Posterior vena cava (tissue), 2 donors: Measurements from ENCODE around the gene TPGS2. TPM values are rescaled to one million over a fixed set of nuclear protein-coding genes. Genes with fewer than 3 reads are reported as not detected.
"Not testable (repeated sequence)": the region's sequence is repeated elsewhere in the genome, so short reads cannot be mapped to it uniquely, and the experiment has no call there.

Source experiments
- DNase-seq: peaks from one replicate; pipeline ENCODE4 v3.0.0-alpha.2; 2020; ENCODE audit warnings: low spot score
- intact Hi-C, 2 donors: fragments of 100-400 bp; cut with DNase I; formaldehyde crosslinking; loops; one replicate each; pipeline versions ENCODE4 v1.14.1 to v1.14.2; 2022 to 2023
- total RNA-seq, 2 donors: library from RNA; stranded (reverse); fragmentation: NEBNext Ultra II Directional; extraction: Animal tissue kit (Norgen Biotek cat#: 25700); gene quantifications; one replicate each; pipeline ENCODE4 v1.2.1, GENCODE V29; 2021
- donor health status: DM: yes; HTN: yes; CAD: no.
- donor health status: DM: yes; HTN: yes; CAD: no.

The TPGS2 gene
- total RNA-seq, 2 donors from 2014 or later = 57.7 to 67.8 TPM

GRCh38 chr18:36783792-36784191 lies 45.0 kb downstream of the TPGS2 start:
- DNase-seq = no peak
- intact Hi-C loops = no loop called here

DNA sequence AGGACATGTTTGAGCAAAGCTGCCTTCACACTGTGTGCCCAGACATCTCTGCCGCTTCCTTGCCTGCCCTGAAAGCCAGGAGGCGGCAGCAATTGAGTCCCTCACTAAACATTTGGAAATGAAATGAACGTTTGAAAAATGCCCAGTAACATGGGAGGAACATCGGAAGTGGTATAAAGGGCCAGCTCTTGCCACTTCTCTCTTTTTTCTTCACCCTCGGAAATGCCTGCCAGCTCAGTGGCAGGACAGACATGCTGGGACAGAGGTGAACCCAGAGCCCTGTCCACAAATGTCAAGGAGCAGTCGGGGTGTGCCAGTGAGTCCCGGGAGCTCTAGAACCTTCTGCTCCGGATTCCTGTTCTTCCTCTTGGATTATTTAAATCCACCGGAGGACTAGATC lies 46.1 kb downstream of the TPGS2 start:
- intact Hi-C loops = no loop called here
- DNase-seq = no peak

DNA sequence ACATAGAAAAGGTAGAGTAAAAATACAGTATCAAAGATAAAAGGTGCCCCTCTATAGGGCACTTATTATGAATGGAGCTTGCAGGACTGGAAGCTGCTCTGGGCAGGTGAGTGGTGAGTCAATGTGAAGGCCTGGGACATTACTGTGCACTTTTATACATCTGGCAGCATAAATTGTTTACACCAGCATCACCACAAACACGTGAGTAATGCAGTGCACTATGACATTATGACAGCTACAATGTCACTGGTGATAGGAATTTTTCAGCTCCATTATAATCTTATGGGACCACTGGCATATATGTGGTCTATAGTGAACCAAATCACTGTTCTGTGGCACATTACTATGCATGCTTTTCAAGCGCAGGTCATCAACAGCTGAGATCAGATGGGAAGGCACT lies 48.1 kb downstream of the TPGS2 start:
- no peak for DNase-seq
- intact Hi-C loops = no loop called here

DNA sequence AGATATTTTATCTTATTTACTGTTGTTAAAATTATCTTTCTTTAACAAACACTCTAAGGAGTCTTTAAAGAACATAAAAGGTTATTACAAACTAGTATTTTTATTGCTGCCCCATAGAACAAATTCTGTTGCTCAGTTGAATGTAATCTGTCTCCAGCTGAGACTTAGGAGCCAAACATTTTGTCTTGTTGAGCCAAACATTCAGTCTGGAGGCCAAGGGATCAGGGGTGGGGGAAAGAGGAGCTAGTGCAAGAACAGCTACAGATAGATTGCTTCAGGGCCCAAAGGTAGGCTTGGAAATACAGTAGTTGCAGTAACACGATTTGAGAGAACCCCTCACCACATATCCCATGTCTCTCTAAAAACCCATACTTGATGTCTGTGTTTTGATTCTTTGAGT lies 51.2 kb downstream of the TPGS2 start:
- intact Hi-C loops = no loop called here
- no peak for DNase-seq

DNA sequence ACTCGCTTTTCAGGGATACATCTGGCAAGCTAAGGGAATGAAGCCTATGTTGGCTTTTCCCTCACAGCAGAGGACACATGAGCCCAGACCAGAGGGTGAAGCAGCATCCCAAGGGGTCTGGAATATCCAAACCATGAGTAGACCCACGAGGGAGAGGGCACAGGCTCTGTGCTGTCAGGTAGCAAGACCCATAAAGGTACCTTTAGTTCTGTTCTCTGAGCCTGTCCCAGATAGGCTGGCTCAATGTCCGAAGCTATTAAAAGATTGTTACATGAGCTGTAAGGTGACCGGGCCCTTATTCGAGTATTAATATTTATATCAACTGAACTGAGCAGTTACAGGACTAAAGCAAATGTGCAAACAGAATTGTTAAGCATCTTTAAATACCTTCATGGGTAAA lies 52.2 kb downstream of the TPGS2 start:
- intact Hi-C loops = no loop called here
- no peak for DNase-seq

DNA sequence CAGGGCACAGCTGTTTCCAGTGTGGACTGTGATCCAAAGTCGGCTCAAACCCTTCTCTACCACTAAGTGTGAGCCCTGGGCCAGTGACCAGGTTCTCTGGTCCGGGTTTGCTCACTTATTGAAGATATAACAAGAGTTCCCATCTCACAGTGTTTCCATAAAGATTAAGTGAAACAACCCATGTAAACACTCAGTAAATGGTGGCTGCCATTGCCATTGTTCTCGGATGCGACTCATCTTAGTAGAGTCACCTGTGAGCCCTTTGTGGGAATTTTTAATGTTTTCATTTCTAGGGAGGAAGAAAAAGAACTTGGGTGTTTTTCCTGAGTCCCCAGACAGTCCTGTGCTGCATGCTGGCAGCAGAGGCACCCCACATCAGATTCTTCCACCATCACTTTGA lies 53.4 kb downstream of the TPGS2 start:
- no peak for DNase-seq
- intact Hi-C loops = no loop called here

DNA sequence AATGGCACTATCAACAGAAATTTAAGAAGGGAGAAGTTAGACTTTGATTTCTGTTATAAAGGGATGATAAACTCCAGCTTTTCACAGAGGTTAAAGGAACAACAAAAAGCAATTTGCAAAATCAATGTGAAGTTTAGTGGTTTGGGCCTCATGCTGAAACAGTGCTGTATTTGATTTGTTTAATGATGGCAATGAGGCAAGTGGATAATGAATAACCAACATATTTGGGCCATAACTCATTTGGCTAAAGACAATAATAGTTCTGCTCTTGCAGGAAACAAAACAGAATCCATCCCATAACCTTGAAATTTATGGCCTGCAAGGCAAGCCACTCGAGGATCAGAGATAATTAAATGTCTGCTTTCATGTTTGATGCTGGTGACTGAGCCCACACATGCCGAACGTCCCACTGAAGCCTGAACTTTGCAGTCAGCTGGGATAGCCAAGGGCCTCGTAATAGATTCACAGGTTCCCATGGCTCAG lies 56.5 kb downstream of the TPGS2 start:
- no peak for DNase-seq
- intact Hi-C loops = no loop called here

DNA sequence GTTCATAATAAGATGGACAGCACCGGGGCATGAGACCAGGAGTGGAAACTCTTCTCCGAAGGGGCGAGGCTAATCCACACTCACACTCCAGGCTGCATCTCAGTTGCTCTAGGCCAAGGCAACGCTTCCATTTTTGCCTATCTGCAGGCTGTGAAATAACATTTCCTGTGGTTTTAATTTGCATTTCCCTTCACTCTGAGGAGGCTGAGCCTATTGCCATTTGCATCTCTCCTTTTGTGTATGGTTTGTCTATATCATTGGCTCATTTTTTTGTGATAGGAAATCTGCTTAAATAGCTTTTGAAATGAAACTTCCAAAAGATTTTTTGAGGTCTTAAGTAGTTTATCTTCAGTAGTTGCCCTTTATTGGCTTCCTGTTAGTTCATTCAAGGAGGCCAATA lies 57.6 kb downstream of the TPGS2 start:
- no peak for DNase-seq
- intact Hi-C loops = no loop called here

DNA sequence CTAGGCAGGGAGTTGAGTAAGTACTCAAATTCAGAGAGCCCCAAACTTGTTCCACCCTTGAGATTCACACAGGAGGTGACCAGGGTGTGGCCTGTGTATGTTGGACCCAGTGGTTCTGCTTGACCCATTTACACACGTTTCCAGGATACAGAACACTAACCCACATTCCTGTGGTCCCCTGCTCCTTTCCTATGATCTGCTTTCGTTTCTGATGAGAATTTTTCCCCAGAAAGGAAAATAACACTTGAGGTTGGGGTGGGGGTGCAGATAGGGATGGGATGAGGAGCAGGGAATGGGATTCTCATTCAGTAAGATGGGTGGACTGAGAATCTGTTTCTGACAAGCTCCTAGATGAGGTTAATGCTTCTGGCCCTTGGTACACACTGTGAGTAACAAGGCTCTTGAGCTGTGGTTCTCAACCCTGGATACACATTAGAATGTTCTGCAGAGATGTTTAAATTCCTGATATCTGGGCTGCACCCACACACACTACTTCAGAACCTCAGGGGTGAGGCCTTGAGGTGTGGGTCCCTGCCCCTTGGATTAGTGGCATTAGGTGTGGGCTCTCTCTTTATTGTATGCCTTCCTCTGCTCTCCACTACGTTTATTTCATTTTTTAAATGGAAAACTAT lies 58.4 kb downstream of the TPGS2 start:
- DNase-seq = no peak
- intact Hi-C loops = no loop called here

GRCh38 chr18:36769611-36770314 lies 59.0 kb downstream of the TPGS2 start:
- no peak for DNase-seq
- intact Hi-C loops = loop anchor here in 1 of 2 donors (10.0 kb wide), 1 partner anchor 985 kb away; no protein-coding TSS in a partner anchor

GRCh38 chr18:36769172-36769571 lies 59.6 kb downstream of the TPGS2 start:
- intact Hi-C loops = loop anchor here in 1 of 2 donors (10.0 kb wide), 1 partner anchor 986 kb away; no protein-coding TSS in a partner anchor
- no peak for DNase-seq

- DNase-seq = no peak
- intact Hi-C loops = loop anchor here in 1 of 2 donors (10.0 kb wide), 1 partner anchor 988 kb away; no protein-coding TSS in a partner anchor
Measured at GRCh38 chr18:36766836-36767235, 62.0 kb downstream of the TPGS2 start.

- intact Hi-C loops = loop anchor here in 1 of 2 donors (10.0 kb wide), 1 partner anchor 992 kb away; no protein-coding TSS in a partner anchor
- DNase-seq = not testable (repeated sequence)
Measured at GRCh38 chr18:36762965-36763364, 65.8 kb downstream of the TPGS2 start.

GRCh38 chr18:36762074-36762473 lies 66.7 kb downstream of the TPGS2 start:
- intact Hi-C loops = loop anchor here in 1 of 2 donors (10.0 kb wide), 1 partner anchor 993 kb away; no protein-coding TSS in a partner anchor
- DNase-seq = no peak

- intact Hi-C loops = loop anchor here in 1 of 2 donors (2.0 to 10.0 kb wide), 2 partner anchors 240 to 994 kb away; no protein-coding TSS in a partner anchor
- no peak for DNase-seq
Measured at GRCh38 chr18:36761186-36761698, 67.6 kb downstream of the TPGS2 start.

GRCh38 chr18:36760598-36760997 lies 68.2 kb downstream of the TPGS2 start:
- intact Hi-C loops = loop anchor here in 1 of 2 donors (2.0 to 10.0 kb wide), 2 partner anchors 240 to 994 kb away; no protein-coding TSS in a partner anchor
- DNase-seq = no peak

- intact Hi-C loops = loop anchor here (5.0 to 10.0 kb wide), 2 partner anchors 67 to 464 kb away; partner anchors contain the start of gene FHOD3 (in 1 of the 2)
- DNase-seq = no peak
Measured at GRCh38 chr18:36759167-36759776, 69.5 kb downstream of the TPGS2 start.

GRCh38 chr18:36758623-36759022 lies 70.2 kb downstream of the TPGS2 start:
- DNase-seq = no peak
- intact Hi-C loops = loop anchor here (5.0 to 10.0 kb wide), 2 partner anchors 66 to 464 kb away; partner anchors contain the start of gene FHOD3 (in 1 of the 2)

- DNase-seq = no peak
- intact Hi-C loops = loop anchor here (5.0 to 10.0 kb wide), 2 partner anchors 66 to 463 kb away; partner anchors contain the start of gene FHOD3 (in 1 of the 2)
Measured at GRCh38 chr18:36757991-36758390, 70.8 kb downstream of the TPGS2 start.
